ENCODE results near the gene EFCAB6.

Gene EFCAB6

GRCh38 chr22:43491177-43491576 lies 320.9 kb downstream of the EFCAB6 start:
- DNase-seq (ENCODE audit: low read depth), result no peak
- TF ChIP-seq CTCF (IDR thresholded peaks at IDR 0.05; ENCODE audit: insufficient read depth, low read depth, low read length, missing control alignments), result no peak
- no peak overlapping the region for H3K4me3 ChIP-seq (ENCODE audit: low read depth, low read length)

- H3K4me3 ChIP-seq (ENCODE audit: low read depth, low read length), result no peak overlapping the region
- DNase-seq (ENCODE audit: low read depth), result no peak
- no peak for TF ChIP-seq CTCF (IDR thresholded peaks at IDR 0.05; ENCODE audit: insufficient read depth, low read depth, low read length, missing control alignments)
These were observed 321.8 kb downstream of the EFCAB6 start for GRCh38 chr22:43490311-43490710.

- no peak for TF ChIP-seq CTCF (IDR thresholded peaks at IDR 0.05; ENCODE audit: insufficient read depth, low read depth, low read length, missing control alignments)
- DNase-seq (ENCODE audit: low read depth), result no peak
- no peak overlapping the region for H3K4me3 ChIP-seq (ENCODE audit: low read depth, low read length)
These were observed 323.2 kb downstream of the EFCAB6 start for GRCh38 chr22:43488937-43489336.

GRCh38 chr22:43488031-43488866 lies 323.9 kb downstream of the EFCAB6 start:
- no peak overlapping the region for H3K4me3 ChIP-seq (ENCODE audit: low read depth, low read length)
- TF ChIP-seq CTCF (IDR thresholded peaks at IDR 0.05; ENCODE audit: insufficient read depth, low read depth, low read length, missing control alignments), result no peak
- DNase-seq (ENCODE audit: low read depth), result no peak

GRCh38 chr22:43487311-43488030 lies 324.6 kb downstream of the EFCAB6 start:
- no peak for DNase-seq (ENCODE audit: low read depth)
- H3K4me3 ChIP-seq (ENCODE audit: low read depth, low read length), result no peak overlapping the region
- TF ChIP-seq CTCF (IDR thresholded peaks at IDR 0.05; ENCODE audit: insufficient read depth, low read depth, low read length, missing control alignments), result no peak

GRCh38 chr22:43485502-43486089 lies 326.5 kb downstream of the EFCAB6 start:
- H3K4me3 ChIP-seq (ENCODE audit: low read depth, low read length), result no peak overlapping the region
- no peak for DNase-seq (ENCODE audit: low read depth)
- no peak for TF ChIP-seq CTCF (IDR thresholded peaks at IDR 0.05; ENCODE audit: insufficient read depth, low read depth, low read length, missing control alignments)
